CD4-positive, CD25-positive, alpha-beta regulatory T cell (primary cell): ENCODE data around the gene SHOC2. TPM values are rescaled to one million over a fixed set of nuclear protein-coding genes. Genes with fewer than 3 reads are reported as not detected.

Experiments
- ATAC-seq, 2 donors: fragments of 150-1000 bp; cut with Tn5 transposase; one replicate each; pipeline ENCODE4 v1.10.0; 2021; ENCODE audit warnings: low read depth in 2 of 2, moderate number of reproducible peaks in 2 of 2, moderate library complexity in 1 of 2
- DNase-seq, 3 donors: peaks; one replicate each; pipeline versions ENCODE4 v3.0.0 to v3.0.0-alpha.2; 2012 to 2022; ENCODE audit warnings: mixed read lengths in 1 of 3
- H3K27ac ChIP-seq: one replicate; pipeline ENCODE4 v1.7.0; 2013; ENCODE audit warnings: mild to moderate bottlenecking, low read length; ENCODE audit not compliant: insufficient read depth, poor library complexity, severe bottlenecking
- H3K27me3 ChIP-seq: one replicate; pipeline ENCODE4 v1.7.0; 2013; ENCODE audit warnings: low read length; ENCODE audit not compliant: control insufficient read depth, insufficient read depth
- H3K36me3 ChIP-seq: one replicate; pipeline ENCODE4 v1.7.0; 2013; ENCODE audit warnings: mild to moderate bottlenecking, low read length, moderate library complexity; ENCODE audit not compliant: control insufficient read depth, insufficient read depth
- H3K4me1 ChIP-seq: 2 replicates; pipeline ENCODE4 v1.7.0; 2013; ENCODE audit warnings: mild to moderate bottlenecking, low read length; ENCODE audit not compliant: insufficient read depth, control insufficient read depth, poor library complexity, severe bottlenecking
- H3K4me3 ChIP-seq: one replicate; pipeline ENCODE4 v1.7.0; 2013; ENCODE audit warnings: low read depth, mild to moderate bottlenecking, low read length, moderate library complexity
- H3K9me3 ChIP-seq, 2 experiments: 1 replicate in 1 of 2; 2 replicates in 1 of 2; pipeline ENCODE4 v1.7.0; 2013; ENCODE audit warnings: low read length in 2 of 2, mild to moderate bottlenecking in 1 of 2, moderate library complexity in 1 of 2; ENCODE audit not compliant: control insufficient read depth in 2 of 2
- H3K27ac Mint-ChIP-seq, 3 donors: one replicate each; pipeline ENCODE4 v1.8.0; 2020 to 2022; ENCODE audit warnings: mild to moderate bottlenecking in 3 of 3, mixed read lengths in 3 of 3, moderate library complexity in 2 of 3
- H3K27me3 Mint-ChIP-seq: one replicate; pipeline ENCODE4 v1.8.0; 2022; ENCODE audit warnings: mild to moderate bottlenecking, mixed read lengths
- H3K36me3 Mint-ChIP-seq: one replicate; pipeline ENCODE4 v1.8.0; 2020; ENCODE audit warnings: mixed read lengths
- H3K4me1 Mint-ChIP-seq, 4 donors: one replicate each; pipeline ENCODE4 v1.8.0; 2020 to 2022; ENCODE audit warnings: mixed read lengths in 4 of 4, mild to moderate bottlenecking in 1 of 4
- H3K4me3 Mint-ChIP-seq, 4 donors: one replicate each; pipeline ENCODE4 v1.8.0; 2020 to 2022; ENCODE audit warnings: mild to moderate bottlenecking in 4 of 4, mixed read lengths in 4 of 4, moderate library complexity in 3 of 4
- H3K9me3 Mint-ChIP-seq, 7 donors: one replicate each; pipeline ENCODE4 v1.8.0; 2020 to 2022; ENCODE audit warnings: mixed read lengths in 7 of 7, mild to moderate bottlenecking in 3 of 7, moderate library complexity in 2 of 7
- polyA plus RNA-seq, 4 donors: library from polyadenylated mRNA; unstranded; fragments of 300-500 nt; fragmentation: Illumina TruSeq; gene quantifications; one replicate each; pipeline ENCODE4 v1.2.3, GENCODE V29; 2021
- total RNA-seq: library from RNA; stranded (reverse); gene quantifications from one replicate; pipeline ENCODE4 v1.2.3, GENCODE V29; 2022

Gene SHOC2
- total and polyA plus RNA-seq, 5 donors from 2014 or later: 62.1 to 91.3 (median 64.6) TPM

DNA sequence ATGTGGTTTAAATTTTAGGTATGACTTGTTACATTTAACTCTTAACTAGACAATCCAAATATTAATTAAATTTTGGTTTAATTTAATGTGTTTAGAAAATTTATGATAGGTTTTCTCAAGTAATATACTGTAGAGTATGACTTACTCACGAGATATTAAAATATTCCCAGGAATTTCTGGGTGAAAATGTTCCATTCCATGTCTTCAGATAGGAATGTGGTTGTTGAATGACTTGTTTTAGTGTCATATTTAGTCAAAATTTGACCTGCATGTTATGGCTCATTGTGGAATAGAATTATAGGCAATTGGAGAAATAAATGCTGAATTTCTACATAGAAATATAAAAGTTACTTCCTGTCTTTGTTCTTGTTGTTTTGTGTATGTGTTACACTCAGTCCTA, 46.7 kb downstream of the SHOC2 start:
- Histone ChIP-seq H3K9me3 (no peaks in the 10 kb centered on the region), H3K4me1 (peaks cover 3% of the 10 kb centered on the region), H3K27ac (no peak overlapping the region), H3K27me3 (no peaks in the 10 kb centered on the region), H3K36me3 (no peaks in the 10 kb centered on the region), H3K4me3 (no peak overlapping the region)
- H3K9me3 Mint-ChIP-seq: peaks cover 0 to 2% (median 0%) of the 10 kb centered on the region in 7 donors
- no peak overlapping the region for H3K27ac Mint-ChIP-seq
- DNase-seq (no peak), ATAC-seq (no peak)
- H3K4me3 Mint-ChIP-seq: peak overlapping the region in 1 of 4 donors; percentile 11
- H3K36me3 Mint-ChIP-seq: peaks cover 15% of the 10 kb centered on the region
- no peaks in the 10 kb centered on the region for H3K27me3 Mint-ChIP-seq
- H3K4me1 Mint-ChIP-seq: peaks cover 41 to 77% (median 59%) of the 10 kb centered on the region in 4 donors

DNA sequence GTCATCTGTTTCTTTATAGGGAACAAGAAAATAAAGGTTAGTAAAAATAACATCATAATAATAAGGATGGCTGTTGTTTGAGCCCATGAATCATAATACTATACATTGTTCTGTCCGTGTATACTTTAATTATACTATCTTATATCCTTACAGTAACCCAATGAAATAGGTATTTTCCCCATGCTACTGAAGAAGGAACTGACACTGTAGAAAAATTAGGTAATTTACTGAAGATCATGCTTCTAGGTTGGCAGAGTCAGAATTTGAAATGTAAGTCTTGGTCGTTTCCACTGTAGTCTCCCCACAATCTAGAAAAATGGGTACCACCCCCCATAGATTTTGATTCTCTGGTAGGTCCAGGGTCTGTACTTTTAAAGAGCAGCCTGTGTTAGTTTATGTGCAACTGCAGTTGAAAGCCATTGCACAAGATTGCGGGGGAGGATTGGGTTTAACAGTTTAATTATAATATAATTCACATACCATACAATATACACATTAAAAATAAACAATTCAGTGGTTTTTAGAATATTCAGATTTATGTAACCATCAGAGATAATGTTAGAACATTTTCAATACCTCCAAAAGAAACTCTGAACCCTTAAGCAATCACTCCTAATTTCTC, 47.7 kb downstream of the SHOC2 start:
- peaks cover 3% of the 10 kb centered on the region for H3K4me1 ChIP-seq
- peaks cover 44 to 77% (median 62%) of the 10 kb centered on the region in 4 donors for H3K4me1 Mint-ChIP-seq

DNA sequence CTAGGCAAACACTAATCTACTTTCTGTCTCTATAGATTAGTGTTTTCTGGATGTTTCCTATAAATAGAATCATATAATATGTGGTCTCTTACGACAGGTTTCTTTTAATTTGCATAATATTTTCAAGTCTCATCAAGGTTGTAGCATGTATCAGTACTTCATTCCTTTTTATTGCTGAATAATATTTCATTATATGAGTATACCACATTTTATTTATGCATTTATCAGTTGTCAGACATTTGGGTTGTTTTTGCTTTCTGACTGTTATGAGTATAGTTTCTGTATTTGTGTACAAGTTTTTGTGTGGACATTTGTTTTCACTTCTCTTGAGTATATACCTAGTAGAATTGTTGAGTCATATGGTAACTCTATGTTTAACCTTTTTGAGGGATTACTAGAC, 48.2 kb downstream of the SHOC2 start:
- no peak for DNase-seq
- H3K4me1 Mint-ChIP-seq: peaks cover 44 to 77% (median 61%) of the 10 kb centered on the region in 4 donors
- H3K36me3 ChIP-seq: no peaks in the 10 kb centered on the region
- H3K4me1 ChIP-seq: peaks cover 3% of the 10 kb centered on the region
- H3K4me3 Mint-ChIP-seq: no peak overlapping the region
- H3K27ac Mint-ChIP-seq: no peak overlapping the region
- no peaks in the 10 kb centered on the region for H3K27me3 Mint-ChIP-seq
- no peak overlapping the region for H3K27ac ChIP-seq
- H3K36me3 Mint-ChIP-seq: peaks cover 15% of the 10 kb centered on the region
- no peak overlapping the region for H3K4me3 ChIP-seq
- ATAC-seq: no peak
- no peaks in the 10 kb centered on the region for H3K27me3 ChIP-seq
- no peaks in the 10 kb centered on the region for H3K9me3 ChIP-seq
- H3K9me3 Mint-ChIP-seq: peaks cover 0 to 2% (median 0%) of the 10 kb centered on the region in 7 donors

More for the DNA sequence above, 47.7 kb downstream of the SHOC2 start:
- H3K36me3 Mint-ChIP-seq: peaks cover 15% of the 10 kb centered on the region
- H3K27me3 Mint-ChIP-seq: no peaks in the 10 kb centered on the region
- no peaks in the 10 kb centered on the region for H3K9me3 ChIP-seq
- no peak overlapping the region for H3K4me3 ChIP-seq
- peaks cover 0 to 2% (median 0%) of the 10 kb centered on the region in 7 donors for H3K9me3 Mint-ChIP-seq
- ATAC-seq (no peak), DNase-seq (no peak)
- H3K4me3 Mint-ChIP-seq: no peak overlapping the region
- no peaks in the 10 kb centered on the region for H3K27me3 ChIP-seq
- H3K36me3 ChIP-seq: no peaks in the 10 kb centered on the region
- no peak overlapping the region for H3K27ac ChIP-seq
- no peak overlapping the region for H3K27ac Mint-ChIP-seq

DNA sequence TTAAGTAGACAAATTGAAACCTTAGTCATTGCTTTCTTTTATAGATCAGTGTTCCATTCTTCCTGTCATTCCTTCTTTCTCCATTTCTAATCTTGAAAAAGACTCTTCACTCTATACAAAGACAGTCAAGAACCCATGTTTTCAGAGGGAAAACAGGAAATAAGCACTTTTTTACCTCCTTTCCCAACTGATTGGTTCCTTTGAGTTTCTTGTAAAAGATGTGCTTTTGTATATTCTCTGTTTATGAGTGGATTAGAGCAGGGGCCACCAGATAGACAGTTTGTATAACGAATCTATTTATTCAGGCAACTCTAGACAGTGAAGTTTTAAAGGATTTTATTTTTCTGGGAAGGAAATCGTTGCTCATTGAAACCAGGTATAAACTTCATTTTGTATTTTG, 49.8 kb downstream of the SHOC2 start:
- no peak for ATAC-seq
- Histone ChIP-seq H3K27me3 (no peaks in the 10 kb centered on the region), H3K36me3 (no peaks in the 10 kb centered on the region), H3K4me1 (peaks cover 3% of the 10 kb centered on the region), H3K9me3 (no peaks in the 10 kb centered on the region), H3K27ac (no peak overlapping the region), H3K4me3 (no peak overlapping the region)
- Mint-ChIP-seq H3K27ac (peak overlapping the region in 1 of 3 donors; percentile 15), H3K4me3 (no peak overlapping the region), H3K36me3 (peaks cover 7% of the 10 kb centered on the region), H3K27me3 (no peaks in the 10 kb centered on the region), H3K4me1 (peaks cover 44 to 77% (median 62%) of the 10 kb centered on the region in 4 donors), H3K9me3 (peaks cover 0 to 2% (median 0%) of the 10 kb centered on the region in 7 donors)
- no peak for DNase-seq

DNA sequence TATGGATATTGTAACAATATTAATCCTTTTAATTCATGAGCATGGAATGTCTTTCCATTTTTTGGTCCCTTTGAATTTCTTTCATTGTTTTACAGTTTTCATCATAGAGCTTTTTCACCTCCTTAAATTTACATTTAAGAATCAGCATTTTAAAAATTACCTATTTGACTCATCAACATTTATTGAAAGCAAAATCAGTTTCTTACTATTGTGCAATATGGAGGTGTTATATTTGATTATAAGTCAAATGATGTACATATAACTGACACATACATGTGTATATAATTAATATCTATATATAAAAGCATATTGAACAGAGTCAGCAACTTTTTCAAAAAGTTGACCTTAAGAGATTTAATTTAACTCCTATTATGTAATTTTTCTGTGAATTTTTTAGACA, 52.2 kb downstream of the SHOC2 start:
- Histone ChIP-seq H3K9me3 (no peaks in the 10 kb centered on the region), H3K36me3 (no peaks in the 10 kb centered on the region), H3K27me3 (no peaks in the 10 kb centered on the region), H3K4me1 (peaks cover 3% of the 10 kb centered on the region), H3K27ac (no peak overlapping the region), H3K4me3 (no peak overlapping the region)
- Mint-ChIP-seq H3K36me3 (peaks cover 13% of the 10 kb centered on the region), H3K9me3 (peaks cover 0 to 2% (median 0%) of the 10 kb centered on the region in 7 donors), H3K27me3 (no peaks in the 10 kb centered on the region), H3K27ac (no peak overlapping the region), H3K4me3 (no peak overlapping the region), H3K4me1 (peaks cover 45 to 69% (median 50%) of the 10 kb centered on the region in 4 donors)
- DNase-seq (no peak), ATAC-seq (no peak)

DNA sequence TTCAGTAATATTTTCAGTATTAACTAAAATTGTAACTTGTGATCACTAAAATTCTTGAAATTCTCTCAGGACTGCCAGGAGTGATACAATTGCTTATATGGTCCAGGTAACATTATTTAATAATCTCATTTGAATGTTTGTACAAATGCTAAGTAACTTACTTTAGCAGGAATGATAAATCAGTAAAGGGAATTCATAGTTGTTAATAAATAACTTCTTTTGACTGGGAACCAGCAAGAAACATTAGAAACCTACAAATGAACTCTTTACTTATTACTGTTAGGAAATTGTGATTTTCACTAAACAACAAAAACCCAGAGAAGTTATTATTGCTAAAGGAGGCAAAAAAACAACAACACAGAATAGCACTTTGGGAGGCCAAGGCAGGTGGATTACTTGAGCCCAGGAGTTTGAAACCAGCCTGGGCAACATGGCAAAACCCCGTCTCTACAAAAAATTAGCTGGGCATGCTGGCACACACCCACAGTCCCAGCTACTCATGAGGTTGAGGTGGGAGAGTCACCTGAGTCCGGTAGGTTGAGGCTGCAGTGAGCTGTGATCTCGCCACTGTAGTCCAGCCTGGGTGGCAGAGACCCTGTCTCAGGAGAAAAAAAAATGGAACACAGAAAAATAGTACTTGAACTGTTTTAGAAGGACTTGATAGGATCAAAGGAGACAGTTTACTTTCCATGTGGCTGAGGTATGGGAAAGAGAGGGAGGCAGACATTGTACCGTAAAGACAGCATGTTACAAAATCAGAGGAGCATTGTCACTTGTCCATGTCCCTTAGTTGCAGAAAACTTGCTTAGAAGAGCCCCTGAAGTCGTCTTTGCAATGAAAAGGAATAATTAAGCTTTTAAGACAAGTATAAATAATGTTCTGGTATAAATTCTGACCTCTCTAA, 53.1 kb downstream of the SHOC2 start:
- no peak overlapping the region for H3K27ac ChIP-seq
- H3K36me3 Mint-ChIP-seq: peaks cover 14% of the 10 kb centered on the region
- H3K9me3 ChIP-seq: no peaks in the 10 kb centered on the region
- no peaks in the 10 kb centered on the region for H3K27me3 ChIP-seq
- peaks cover 43 to 69% (median 46%) of the 10 kb centered on the region in 4 donors for H3K4me1 Mint-ChIP-seq
- H3K4me3 ChIP-seq: no peak overlapping the region
- H3K27ac Mint-ChIP-seq: peak overlapping the region in 1 of 3 donors; percentile 57
- DNase-seq (no peak), ATAC-seq (no peak)
- H3K27me3 Mint-ChIP-seq: no peaks in the 10 kb centered on the region
- peaks cover 0 to 2% (median 0%) of the 10 kb centered on the region in 7 donors for H3K9me3 Mint-ChIP-seq
- peaks cover 2% of the 10 kb centered on the region for H3K36me3 ChIP-seq
- H3K4me3 Mint-ChIP-seq: peak overlapping the region in 2 of 4 donors; percentile 45 to 71
- H3K4me1 ChIP-seq: no peaks in the 10 kb centered on the region

DNA sequence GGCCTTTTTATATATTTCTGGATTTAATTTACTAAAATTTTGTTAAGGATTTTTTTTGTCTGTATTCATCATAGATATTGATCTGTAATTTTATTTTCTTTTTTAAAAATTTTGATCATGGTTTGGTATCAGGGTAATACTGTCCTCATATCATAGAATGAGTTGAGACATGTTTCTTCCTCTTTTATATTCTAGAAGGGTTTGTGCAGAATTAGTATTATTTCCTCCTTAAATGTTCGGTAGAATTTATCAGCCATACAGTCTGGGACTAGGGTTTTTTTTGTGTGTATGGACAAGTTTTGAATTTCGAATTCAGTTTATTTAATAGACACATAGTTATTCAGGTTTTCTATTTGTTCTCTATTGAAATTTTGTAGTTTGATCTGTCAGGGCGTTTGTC, 54.0 kb downstream of the SHOC2 start:
- Histone ChIP-seq H3K27ac (no peak overlapping the region), H3K4me3 (no peak overlapping the region), H3K27me3 (no peaks in the 10 kb centered on the region), H3K9me3 (no peaks in the 10 kb centered on the region), H3K4me1 (no peaks in the 10 kb centered on the region), H3K36me3 (peaks cover 2% of the 10 kb centered on the region)
- Mint-ChIP-seq H3K9me3 (peaks cover 0 to 4% (median 0%) of the 10 kb centered on the region in 7 donors), H3K27ac (no peak overlapping the region), H3K36me3 (peaks cover 19% of the 10 kb centered on the region), H3K4me1 (peaks cover 43 to 72% (median 50%) of the 10 kb centered on the region in 4 donors), H3K27me3 (no peaks in the 10 kb centered on the region), H3K4me3 (peak overlapping the region in 3 of 4 donors; percentile 3 to 12 (median 10))
- ATAC-seq (no peak), DNase-seq (no peak)
